Stomach (tissue), 4 donors: ENCODE measurements around the gene MOCS2.

ENCODE experiments used
- CTCF ChIP-seq, 7 experiments: fragments of 450-650 bp in 4 of 7; fragments of 200-600 bp in 3 of 7; sonication (generic) in 3 of 7; IDR thresholded peaks; one replicate each; pipeline ENCODE4 v1.5.1; 2016 to 2019; ENCODE audit warnings: antibody characterized with exemption in 7 of 7, control low read depth in 2 of 7, mild to moderate bottlenecking in 1 of 7
- EP300 ChIP-seq: sonication (generic); formaldehyde crosslinking; IDR thresholded peaks from one replicate; pipeline ENCODE4 v1.6.1; 2017; ENCODE audit warnings: antibody characterized with exemption
- POLR2A ChIP-seq, 4 donors: fragments of 450-650 bp; IDR thresholded peaks; one replicate each; pipeline ENCODE4 v1.6.1; 2016; ENCODE audit warnings: antibody characterized with exemption in 4 of 4, control low read depth in 2 of 4, mild to moderate bottlenecking in 1 of 4, moderate library complexity in 1 of 4
- POLR2AphosphoS5 ChIP-seq, 3 donors: sonication (generic); formaldehyde crosslinking; IDR thresholded peaks; one replicate each; pipeline ENCODE4 v1.6.1; 2016; ENCODE audit warnings: antibody characterized with exemption in 3 of 3

- TF ChIP-seq EP300 (no peak), CTCF (IDR thresholded peaks at IDR 0.05) (no peak), POLR2A (IDR thresholded peaks at IDR 0.05) (no peak), POLR2AphosphoS5 (IDR thresholded peaks at IDR 0.05) (no peak)
These were observed 3.8 kb downstream of the MOCS2 start for GRCh38 chr5:53105611-53106300.
